ENCODE measurements around the gene HAP1.

DNA sequence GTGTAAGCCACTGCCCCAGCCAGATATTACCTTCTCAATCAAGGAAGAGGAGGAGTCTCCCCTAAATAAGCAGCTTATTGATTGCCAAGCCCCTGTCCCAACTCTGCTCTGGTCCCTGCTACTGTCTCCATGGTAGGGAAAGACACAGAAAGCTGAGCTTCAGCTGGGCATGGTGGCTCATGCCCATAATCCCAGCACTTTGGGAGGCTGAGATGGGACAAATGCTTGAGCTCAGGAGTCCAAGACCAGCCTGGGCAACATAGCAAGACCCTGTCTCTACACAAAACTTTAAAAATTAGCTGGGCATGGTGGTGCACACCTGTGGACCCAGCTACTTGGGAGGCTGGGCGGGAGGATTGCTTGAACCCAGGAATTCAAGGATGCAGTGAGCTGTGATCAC is 45.5 kb upstream of the HAP1 start:
- no peak for TF ChIP-seq EZH2 (IDR thresholded peaks at IDR 0.05; ENCODE audit: insufficient read depth, poor library complexity, severe bottlenecking)
- no peak for TF ChIP-seq EZH2phosphoT487 (IDR thresholded peaks at IDR 0.05; ENCODE audit: insufficient read depth, low read depth)
